ENCODE data around the gene GUCA2A. TPM values are rescaled to one million over a fixed set of nuclear protein-coding genes. Genes with fewer than 3 reads are reported as not detected.
A peak's percentile ranks its signal among the peaks of the same experiment; 100 is the strongest.

GUCA2A gene
- polyA plus RNA-seq, 3 donors, result not detected

- Mint-ChIP-seq H3K27me3 (ENCODE audit: low read depth in 3 of 3) (peaks cover 0 to 6% (median 1%) of the 10 kb centered on the region in 3 donors), H3K27ac (peak overlapping the region in 1 of 7 donors; percentile 13), H3K4me1 (peaks cover 5% of the 10 kb centered on the region), H3K9me3 (peaks cover 0 to 2% (median 0%) of the 10 kb centered on the region in 7 donors), H3K4me3 (no peak overlapping the region), H3K36me3 (no peaks in the 10 kb centered on the region)
- intact Hi-C loops (cut with micrococcal nuclease), result no loop called here
- H3K9ac ChIP-seq (ENCODE audit: insufficient read depth, low read length, poor library complexity, severe bottlenecking), result no peak overlapping the region
- H3K4me3 ChIP-seq (replicated peaks in 1 of 3; ENCODE audit: low read depth in 2 of 3, low read length in 3 of 3), result no peak overlapping the region
- no peak overlapping the region for H3K27ac ChIP-seq (ENCODE audit: low read depth in 1 of 2, low read length in 2 of 2)
- no peak overlapping the region for H2AFZ ChIP-seq (ENCODE audit: insufficient read depth, low read depth, low read length, poor library complexity, severe bottlenecking)
- H4K20me1 ChIP-seq (ENCODE audit: insufficient read depth, low read length), result no peaks in the 10 kb centered on the region
- no peaks in the 10 kb centered on the region for H3K27me3 ChIP-seq (ENCODE audit: control insufficient read depth in 2 of 2, insufficient read depth in 2 of 2, low read length in 2 of 2)
- TF ChIP-seq, protein P1, sequence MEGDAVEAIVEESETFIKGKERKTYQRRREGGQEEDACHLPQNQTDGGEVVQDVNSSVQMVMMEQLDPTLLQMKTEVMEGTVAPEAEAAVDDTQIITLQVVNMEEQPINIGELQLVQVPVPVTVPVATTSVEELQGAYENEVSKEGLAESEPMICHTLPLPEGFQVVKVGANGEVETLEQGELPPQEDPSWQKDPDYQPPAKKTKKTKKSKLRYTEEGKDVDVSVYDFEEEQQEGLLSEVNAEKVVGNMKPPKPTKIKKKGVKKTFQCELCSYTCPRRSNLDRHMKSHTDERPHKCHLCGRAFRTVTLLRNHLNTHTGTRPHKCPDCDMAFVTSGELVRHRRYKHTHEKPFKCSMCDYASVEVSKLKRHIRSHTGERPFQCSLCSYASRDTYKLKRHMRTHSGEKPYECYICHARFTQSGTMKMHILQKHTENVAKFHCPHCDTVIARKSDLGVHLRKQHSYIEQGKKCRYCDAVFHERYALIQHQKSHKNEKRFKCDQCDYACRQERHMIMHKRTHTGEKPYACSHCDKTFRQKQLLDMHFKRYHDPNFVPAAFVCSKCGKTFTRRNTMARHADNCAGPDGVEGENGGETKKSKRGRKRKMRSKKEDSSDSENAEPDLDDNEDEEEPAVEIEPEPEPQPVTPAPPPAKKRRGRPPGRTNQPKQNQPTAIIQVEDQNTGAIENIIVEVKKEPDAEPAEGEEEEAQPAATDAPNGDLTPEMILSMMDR (IDR thresholded peaks at IDR 0.05), result no peak
- H3K9me3 ChIP-seq (replicated peaks in 1 of 2; ENCODE audit: control insufficient read depth in 1 of 2, insufficient read depth in 1 of 2, low read length in 2 of 2), result no peaks in the 10 kb centered on the region
- H3K36me3 ChIP-seq (replicated peaks in 1 of 2; ENCODE audit: control insufficient read depth in 1 of 2, insufficient read depth in 2 of 2, low read length in 2 of 2), result no peaks in the 10 kb centered on the region
- H3K4me1 ChIP-seq (ENCODE audit: control insufficient read depth in 1 of 2, insufficient read depth in 2 of 2, low read length in 2 of 2), result no peaks in the 10 kb centered on the region
- no peak overlapping the region for H3K4me2 ChIP-seq (replicated peaks; ENCODE audit: extremely low read depth, low read length, poor library complexity, severe bottlenecking)
- DNase-seq, result no peak
- 98% methylated on average over 10 of the region's 12 CpGs for WGBS (ENCODE audit: insufficient coverage)
- no peaks in the 10 kb centered on the region for H3K79me2 ChIP-seq (ENCODE audit: insufficient read depth, low read length)
Observed at GRCh38 chr1:42155362-42155761, 9.2 kb downstream of the GUCA2A start.

- Histone ChIP-seq H3K36me3 (replicated peaks in 1 of 2; ENCODE audit: control insufficient read depth in 1 of 2, insufficient read depth in 2 of 2, low read length in 2 of 2) (no peaks in the 10 kb centered on the region), H2AFZ (ENCODE audit: insufficient read depth, low read depth, low read length, poor library complexity, severe bottlenecking) (no peak overlapping the region), H3K27ac (ENCODE audit: low read depth in 1 of 2, low read length in 2 of 2) (no peak overlapping the region), H3K4me1 (ENCODE audit: control insufficient read depth in 1 of 2, insufficient read depth in 2 of 2, low read length in 2 of 2) (no peaks in the 10 kb centered on the region), H4K20me1 (ENCODE audit: insufficient read depth, low read length) (no peaks in the 10 kb centered on the region), H3K79me2 (ENCODE audit: insufficient read depth, low read length) (no peaks in the 10 kb centered on the region), H3K4me3 (replicated peaks in 1 of 3; ENCODE audit: low read depth in 2 of 3, low read length in 3 of 3) (no peak overlapping the region), H3K27me3 (ENCODE audit: control insufficient read depth in 2 of 2, insufficient read depth in 2 of 2, low read length in 2 of 2) (no peaks in the 10 kb centered on the region), H3K9ac (ENCODE audit: insufficient read depth, low read length, poor library complexity, severe bottlenecking) (no peak overlapping the region), H3K4me2 (replicated peaks; ENCODE audit: extremely low read depth, low read length, poor library complexity, severe bottlenecking) (no peak overlapping the region), H3K9me3 (replicated peaks in 1 of 2; ENCODE audit: control insufficient read depth in 1 of 2, insufficient read depth in 1 of 2, low read length in 2 of 2) (no peaks in the 10 kb centered on the region)
- intact Hi-C loops (cut with micrococcal nuclease), result no loop called here
- Mint-ChIP-seq H3K4me1 (peaks cover 5% of the 10 kb centered on the region), H3K27ac (no peak overlapping the region), H3K36me3 (no peaks in the 10 kb centered on the region), H3K4me3 (no peak overlapping the region), H3K27me3 (ENCODE audit: low read depth in 3 of 3) (peaks cover 0 to 4% (median 4%) of the 10 kb centered on the region in 3 donors), H3K9me3 (peaks cover 0 to 2% (median 0%) of the 10 kb centered on the region in 7 donors)
- no peak for DNase-seq
- TF ChIP-seq, protein P1 (IDR thresholded peaks at IDR 0.05), result no peak
- 93% methylated on average over 11 of the region's 13 CpGs for WGBS (ENCODE audit: insufficient coverage)
Observed at GRCh38 chr1:42154685-42155084, 9.9 kb downstream of the GUCA2A start.
